GM19395 (cell line): ENCODE data around the gene OR2H2.

Source experiments
- ATAC-seq: cut with Tn5 transposase; IDR thresholded peaks from one replicate; pipeline ENCODE4 v1.9.1; 2021; ENCODE audit warnings: mild to moderate bottlenecking, moderate library complexity; ENCODE audit not compliant: unreplicated experiment

OR2H2 gene

GRCh38 chr6:29590218-29590808 is 5.4 kb downstream of the OR2H2 start:
- no peak for ATAC-seq

- ATAC-seq, result no peak
These were observed 6.8 kb downstream of the OR2H2 start for GRCh38 chr6:29591677-29592076.

- ATAC-seq, result no peak
These were observed 8.4 kb downstream of the OR2H2 start for GRCh38 chr6:29593199-29593855.

- no peak for ATAC-seq
These were observed 11.5 kb downstream of the OR2H2 start for GRCh38 chr6:29596381-29596900.

GRCh38 chr6:29597184-29597583 is 12.3 kb downstream of the OR2H2 start:
- ATAC-seq, result no peak

GRCh38 chr6:29598172-29598747 is 13.3 kb downstream of the OR2H2 start:
- ATAC-seq, result no peak

GRCh38 chr6:29602564-29603361 is 17.8 kb downstream of the OR2H2 start:
- no peak for ATAC-seq

GRCh38 chr6:29603456-29603855 is 18.5 kb downstream of the OR2H2 start:
- ATAC-seq, result no peak

- no peak for ATAC-seq
These were observed 19.0 kb downstream of the OR2H2 start for GRCh38 chr6:29603930-29604329.

GRCh38 chr6:29608131-29608530 is 23.2 kb downstream of the OR2H2 start:
- no peak for ATAC-seq

- no peak for ATAC-seq
These were observed 25.6 kb downstream of the OR2H2 start for GRCh38 chr6:29610540-29610939.

GRCh38 chr6:29611426-29611825 is 26.5 kb downstream of the OR2H2 start:
- no peak for ATAC-seq

- no peak for ATAC-seq
These were observed 33.0 kb downstream of the OR2H2 start for GRCh38 chr6:29617782-29618554.

- ATAC-seq, result no peak
These were observed 34.7 kb downstream of the OR2H2 start for GRCh38 chr6:29619578-29620160.

GRCh38 chr6:29620630-29621029 is 35.7 kb downstream of the OR2H2 start:
- no peak for ATAC-seq

- no peak for ATAC-seq
These were observed 39.6 kb downstream of the OR2H2 start for GRCh38 chr6:29624520-29624961.

- ATAC-seq, result no peak
These were observed 40.5 kb downstream of the OR2H2 start for GRCh38 chr6:29625337-29625930.

- no peak for ATAC-seq
These were observed 42.2 kb downstream of the OR2H2 start for GRCh38 chr6:29626948-29627754.
